HFFc6 (cell line): ENCODE measurements around the gene SRRM1. TPM values are rescaled to one million over a fixed set of nuclear protein-coding genes. Genes with fewer than 3 reads are reported as not detected.

Experiments used
- DNase-seq: peaks from one replicate; pipeline ENCODE4 v3.0.0-alpha.2; 2018
- H3K27ac Mint-ChIP-seq: 2 replicates; pipeline ENCODE4 v1.8.0; 2020; ENCODE audit warnings: mild to moderate bottlenecking, mixed read lengths
- H3K27me3 Mint-ChIP-seq: 2 replicates; pipeline ENCODE4 v1.8.0; 2021; ENCODE audit warnings: mild to moderate bottlenecking, moderate library complexity, mixed read lengths; ENCODE audit not compliant: insufficient read depth
- H3K36me3 Mint-ChIP-seq: 2 replicates; pipeline ENCODE4 v1.8.0; 2021; ENCODE audit warnings: low read depth, mixed read lengths
- H3K4me1 Mint-ChIP-seq: 2 replicates; pipeline ENCODE4 v1.8.0; 2020; ENCODE audit warnings: low read depth, mixed read lengths
- H3K4me3 Mint-ChIP-seq: 2 replicates; pipeline ENCODE4 v1.8.0; 2020; ENCODE audit warnings: mild to moderate bottlenecking, moderate library complexity, mixed read lengths
- H3K9me3 Mint-ChIP-seq: 2 replicates; pipeline ENCODE4 v1.8.0; 2020; ENCODE audit warnings: mild to moderate bottlenecking, mixed read lengths
- CTCF ChIP-seq: fragments of 200-600 bp; sonication (generic); IDR thresholded peaks from 2 replicates; pipeline ENCODE4 v1.5.0; 2021; ENCODE audit warnings: antibody characterized with exemption, mild to moderate bottlenecking
- total RNA-seq, 6 experiments: library from RNA; stranded (reverse); fragmentation: NEBNext Ultra II Directional; extraction: Animal tissue kit (Norgen Biotek cat#: 25700); gene quantifications; 2 replicates in 1 of 6; 3 replicates in 5 of 6; pipeline ENCODE4 v1.2.3, GENCODE V29; 2021

Gene SRRM1
- total RNA-seq, 6 experiments from 2014 or later = 118 to 149 (median 134) TPM

GRCh38 chr1:24619376-24619775, 23.7 kb upstream of the SRRM1 start:
- H3K27ac Mint-ChIP-seq = no peak overlapping the region
- no peak overlapping the region for H3K4me3 Mint-ChIP-seq
- peaks cover 21% of the 10 kb centered on the region for H3K4me1 Mint-ChIP-seq
- no peaks in the 10 kb centered on the region for H3K9me3 Mint-ChIP-seq
- no peak for TF ChIP-seq CTCF
- H3K27me3 Mint-ChIP-seq = peaks cover 23% of the 10 kb centered on the region
- no peaks in the 10 kb centered on the region for H3K36me3 Mint-ChIP-seq
- DNase-seq = no peak

- DNase-seq = no peak
- Mint-ChIP-seq H3K9me3 (no peaks in the 10 kb centered on the region), H3K4me3 (no peak overlapping the region), H3K27me3 (peaks cover 25% of the 10 kb centered on the region), H3K27ac (no peak overlapping the region), H3K4me1 (peaks cover 21% of the 10 kb centered on the region), H3K36me3 (no peaks in the 10 kb centered on the region; the same call in 1 of the 2 replicates)
- TF ChIP-seq CTCF = no peak
These were observed 22.4 kb upstream of the SRRM1 start for GRCh38 chr1:24620678-24621077.

GRCh38 chr1:24621121-24621520, 22.0 kb upstream of the SRRM1 start:
- Mint-ChIP-seq H3K27me3 (peaks cover 28% of the 10 kb centered on the region), H3K4me3 (no peak overlapping the region), H3K27ac (peak overlapping the region; percentile 5; the same call in 1 of the 2 replicates), H3K9me3 (no peaks in the 10 kb centered on the region), H3K4me1 (peaks cover 21% of the 10 kb centered on the region), H3K36me3 (no peaks in the 10 kb centered on the region; the same call in 1 of the 2 replicates)
- peak; percentile 9 for DNase-seq
- no peak for TF ChIP-seq CTCF

GRCh38 chr1:24622218-24622617, 20.9 kb upstream of the SRRM1 start:
- DNase-seq = no peak
- H3K36me3 Mint-ChIP-seq = no peaks in the 10 kb centered on the region; the same call in 1 of the 2 replicates
- H3K27me3 Mint-ChIP-seq = peaks cover 24% of the 10 kb centered on the region
- H3K4me1 Mint-ChIP-seq = peaks cover 21% of the 10 kb centered on the region
- no peak for TF ChIP-seq CTCF
- no peaks in the 10 kb centered on the region for H3K9me3 Mint-ChIP-seq
- H3K4me3 Mint-ChIP-seq = no peak overlapping the region
- no peak overlapping the region for H3K27ac Mint-ChIP-seq

GRCh38 chr1:24632832-24633175, 10.3 kb upstream of the SRRM1 start:
- H3K27ac Mint-ChIP-seq = no peak overlapping the region
- no peaks in the 10 kb centered on the region for H3K36me3 Mint-ChIP-seq
- no peak for TF ChIP-seq CTCF
- no peak for DNase-seq
- peaks cover 11% of the 10 kb centered on the region for H3K4me1 Mint-ChIP-seq
- peaks cover 14% of the 10 kb centered on the region for H3K27me3 Mint-ChIP-seq
- no peaks in the 10 kb centered on the region for H3K9me3 Mint-ChIP-seq
- no peak overlapping the region for H3K4me3 Mint-ChIP-seq
